Left lung (tissue), 10 donors: ENCODE measurements around the gene CAPZA1. TPM values are rescaled to one million over a fixed set of nuclear protein-coding genes. Genes with fewer than 3 reads are reported as not detected.

Experiments used
- ATAC-seq: fragments of 200-7000 bp; cut with Tn5 transposase; one replicate; pipeline ENCODE4 v1.9.1; 2020; ENCODE audit warnings: moderate library complexity
- DNase-seq, 4 donors: peaks; one replicate each; pipeline ENCODE4 v3.0.0-alpha.2; 2013 to 2020
- H3K27ac ChIP-seq, 2 donors: fragments of 200-600 bp; sonication (generic) in 1 of 2; one replicate each; pipeline versions ENCODE4 v1.5.0 to v1.8.0; 2020 to 2021
- H3K27me3 ChIP-seq, 2 donors: fragments of 200-600 bp; sonication (generic) in 1 of 2; one replicate each; pipeline versions ENCODE4 v1.5.0 to v1.8.0; 2020 to 2021
- H3K36me3 ChIP-seq, 2 donors: fragments of 200-600 bp; sonication (generic) in 1 of 2; one replicate each; pipeline versions ENCODE4 v1.5.0 to v1.8.0; 2020 to 2021
- H3K4me1 ChIP-seq, 2 donors: fragments of 200-600 bp; one replicate each; pipeline ENCODE4 v1.8.0; 2021
- H3K4me3 ChIP-seq, 2 donors: fragments of 200-600 bp; sonication (generic) in 1 of 2; one replicate each; pipeline versions ENCODE4 v1.5.0 to v1.8.0; 2020 to 2021; ENCODE audit warnings: mild to moderate bottlenecking in 1 of 2
- H3K9me3 ChIP-seq, 2 donors: fragments of 200-600 bp; sonication (generic) in 1 of 2; one replicate each; pipeline versions ENCODE4 v1.5.0 to v1.8.0; 2020 to 2021
- intact Hi-C, 2 donors: fragments of 100-400 bp; cut with DNase I; formaldehyde crosslinking; loops; one replicate each; pipeline versions ENCODE4 v1.11.2 to v1.14.2; 2022
- polyA plus RNA-seq, 6 donors: library from polyadenylated mRNA; unstranded; fragments of 120-200 nt; gene quantifications; one replicate each; pipeline ENCODE4 v1.2.1, GENCODE V29; 2013; ENCODE audit not compliant: insufficient read length in 6 of 6
- total RNA-seq, 2 donors: library from RNA; stranded (reverse); fragmentation: NEBNext Ultra II Directional; extraction: Animal tissue kit (Norgen Biotek cat#: 25700); gene quantifications; one replicate each; pipeline ENCODE4 v1.2.1, GENCODE V29; 2021
- TF ChIP-seq, protein P1 (sequence below), 2 donors: fragments of 200-600 bp; sonication (generic) in 1 of 2; IDR thresholded peaks; one replicate each; pipeline versions ENCODE4 v1.5.0 to v1.8.0; 2021; ENCODE audit warnings: antibody characterized with exemption in 2 of 2
- donor health status: DM: no; HTN: yes; CAD: no.
- donor health status: DM: no; HTN: no; CAD: no.

The CAPZA1 gene
- total and polyA plus RNA-seq, 8 donors = 122 to 167 (median 146) TPM

DNA sequence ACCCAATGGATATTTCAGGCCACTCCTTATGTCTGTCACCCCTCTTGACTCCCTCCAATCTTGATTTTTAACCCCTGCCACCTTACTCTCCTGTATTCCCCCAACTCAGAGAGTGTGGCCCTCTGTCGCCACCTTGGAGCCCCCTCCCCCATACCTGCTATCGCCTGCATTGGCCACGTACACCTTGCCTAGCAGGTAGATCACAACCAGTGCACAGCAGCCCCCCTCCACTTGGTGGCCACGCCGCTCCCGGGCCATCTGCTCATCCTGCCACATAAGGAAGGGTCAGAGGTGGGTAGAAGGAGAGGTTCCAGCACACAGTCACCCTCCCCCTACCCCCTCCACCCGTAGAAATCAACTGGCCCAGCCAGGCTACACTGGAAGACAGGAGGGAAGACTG, 92.6 kb downstream of the CAPZA1 start:
- intact Hi-C loops = no loop called here
- Histone ChIP-seq H3K4me1 (peaks cover 13 to 36% of the 10 kb centered on the region in 2 donors), H3K27ac (no peak overlapping the region), H3K9me3 (no peaks in the 10 kb centered on the region), H3K4me3 (no peak overlapping the region), H3K27me3 (peaks cover 0 to 22% of the 10 kb centered on the region in 2 donors), H3K36me3 (no peaks in the 10 kb centered on the region)
- ATAC-seq (no peak), DNase-seq (no peak)
- TF ChIP-seq, protein P1, sequence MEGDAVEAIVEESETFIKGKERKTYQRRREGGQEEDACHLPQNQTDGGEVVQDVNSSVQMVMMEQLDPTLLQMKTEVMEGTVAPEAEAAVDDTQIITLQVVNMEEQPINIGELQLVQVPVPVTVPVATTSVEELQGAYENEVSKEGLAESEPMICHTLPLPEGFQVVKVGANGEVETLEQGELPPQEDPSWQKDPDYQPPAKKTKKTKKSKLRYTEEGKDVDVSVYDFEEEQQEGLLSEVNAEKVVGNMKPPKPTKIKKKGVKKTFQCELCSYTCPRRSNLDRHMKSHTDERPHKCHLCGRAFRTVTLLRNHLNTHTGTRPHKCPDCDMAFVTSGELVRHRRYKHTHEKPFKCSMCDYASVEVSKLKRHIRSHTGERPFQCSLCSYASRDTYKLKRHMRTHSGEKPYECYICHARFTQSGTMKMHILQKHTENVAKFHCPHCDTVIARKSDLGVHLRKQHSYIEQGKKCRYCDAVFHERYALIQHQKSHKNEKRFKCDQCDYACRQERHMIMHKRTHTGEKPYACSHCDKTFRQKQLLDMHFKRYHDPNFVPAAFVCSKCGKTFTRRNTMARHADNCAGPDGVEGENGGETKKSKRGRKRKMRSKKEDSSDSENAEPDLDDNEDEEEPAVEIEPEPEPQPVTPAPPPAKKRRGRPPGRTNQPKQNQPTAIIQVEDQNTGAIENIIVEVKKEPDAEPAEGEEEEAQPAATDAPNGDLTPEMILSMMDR (IDR thresholded peaks at IDR 0.05) = no peak

DNA sequence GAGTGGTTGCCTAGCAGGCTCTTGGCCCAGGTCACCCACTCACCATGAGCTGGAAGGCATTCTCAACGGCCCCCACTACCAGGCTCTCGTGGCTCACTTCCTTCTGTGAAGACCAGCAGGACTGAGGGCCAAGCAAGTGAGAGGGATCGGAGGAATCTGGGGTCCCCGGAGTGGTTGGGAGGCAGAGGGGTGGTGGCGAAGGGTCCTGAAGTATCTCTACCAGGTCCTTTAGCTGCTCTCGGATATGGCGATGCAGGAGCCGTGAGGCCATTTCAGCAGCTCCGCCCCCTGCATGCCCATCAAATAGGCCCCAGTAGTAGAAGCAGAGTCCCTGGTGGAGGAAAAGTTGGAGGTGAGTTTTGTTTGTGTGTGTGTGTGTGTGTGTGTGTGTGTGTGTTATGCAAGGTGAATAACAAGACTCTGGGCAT, 93.1 kb downstream of the CAPZA1 start:
- intact Hi-C loops = no loop called here
- peak in 1 of 4 donors; percentile 31 for DNase-seq
- TF ChIP-seq, protein P1 (IDR thresholded peaks at IDR 0.05) = no peak
- no peak for ATAC-seq
- Histone ChIP-seq H3K4me1 (peaks cover 9 to 31% of the 10 kb centered on the region in 2 donors), H3K27ac (no peak overlapping the region), H3K27me3 (peaks cover 0 to 18% of the 10 kb centered on the region in 2 donors), H3K36me3 (no peaks in the 10 kb centered on the region), H3K4me3 (no peak overlapping the region), H3K9me3 (no peaks in the 10 kb centered on the region)

DNA sequence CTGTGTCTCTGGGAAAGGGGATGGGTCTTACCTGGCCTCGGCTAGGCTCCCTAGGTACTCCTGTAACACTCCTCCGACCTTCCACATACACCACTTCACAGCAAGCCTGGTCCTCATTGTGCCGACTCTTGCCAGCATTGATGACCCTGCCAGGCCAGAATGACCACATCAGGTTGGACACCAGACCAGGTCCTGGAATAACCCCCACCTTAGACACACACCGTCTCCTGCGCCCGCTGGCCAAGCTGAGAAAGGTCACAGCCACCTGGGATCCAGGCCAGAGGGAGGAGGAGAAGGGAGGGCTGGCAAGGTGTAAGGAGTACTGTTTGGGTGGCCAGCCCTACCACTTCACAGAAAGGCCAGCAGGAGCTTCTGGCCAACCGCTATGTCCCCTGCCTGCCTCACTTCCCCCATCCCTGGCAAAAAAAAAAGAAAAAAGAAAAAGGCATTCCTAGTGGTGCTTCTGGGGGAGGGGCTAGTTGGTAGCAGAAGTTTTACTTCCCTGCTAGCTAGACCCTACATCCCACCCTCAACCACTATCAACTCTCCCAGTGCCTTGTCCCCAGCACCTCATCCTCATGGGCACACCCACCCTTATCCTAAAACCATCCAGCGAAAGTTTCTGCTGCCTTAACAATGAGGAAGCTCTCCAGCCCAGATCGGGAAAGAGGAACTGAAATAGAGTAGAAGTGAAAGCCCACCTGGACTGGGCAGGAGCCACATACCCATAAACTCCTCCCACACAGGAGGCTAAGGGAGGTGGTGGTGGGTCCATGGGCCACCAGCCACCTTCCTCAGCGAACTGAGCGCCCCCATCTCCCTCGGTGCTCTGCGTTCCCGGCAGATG, 94.1 kb downstream of the CAPZA1 start:
- intact Hi-C loops = no loop called here
- TF ChIP-seq, protein P1 (IDR thresholded peaks at IDR 0.05) = no peak
- Histone ChIP-seq H3K4me1 (peaks cover 10 to 33% of the 10 kb centered on the region in 2 donors), H3K27me3 (peaks cover 0 to 22% of the 10 kb centered on the region in 2 donors), H3K27ac (no peak overlapping the region), H3K4me3 (peak overlapping the region; percentile 56 to 67), H3K36me3 (no peaks in the 10 kb centered on the region), H3K9me3 (no peaks in the 10 kb centered on the region)
- peak in 1 of 4 donors; percentile 39 for DNase-seq
- ATAC-seq = no peak

DNA sequence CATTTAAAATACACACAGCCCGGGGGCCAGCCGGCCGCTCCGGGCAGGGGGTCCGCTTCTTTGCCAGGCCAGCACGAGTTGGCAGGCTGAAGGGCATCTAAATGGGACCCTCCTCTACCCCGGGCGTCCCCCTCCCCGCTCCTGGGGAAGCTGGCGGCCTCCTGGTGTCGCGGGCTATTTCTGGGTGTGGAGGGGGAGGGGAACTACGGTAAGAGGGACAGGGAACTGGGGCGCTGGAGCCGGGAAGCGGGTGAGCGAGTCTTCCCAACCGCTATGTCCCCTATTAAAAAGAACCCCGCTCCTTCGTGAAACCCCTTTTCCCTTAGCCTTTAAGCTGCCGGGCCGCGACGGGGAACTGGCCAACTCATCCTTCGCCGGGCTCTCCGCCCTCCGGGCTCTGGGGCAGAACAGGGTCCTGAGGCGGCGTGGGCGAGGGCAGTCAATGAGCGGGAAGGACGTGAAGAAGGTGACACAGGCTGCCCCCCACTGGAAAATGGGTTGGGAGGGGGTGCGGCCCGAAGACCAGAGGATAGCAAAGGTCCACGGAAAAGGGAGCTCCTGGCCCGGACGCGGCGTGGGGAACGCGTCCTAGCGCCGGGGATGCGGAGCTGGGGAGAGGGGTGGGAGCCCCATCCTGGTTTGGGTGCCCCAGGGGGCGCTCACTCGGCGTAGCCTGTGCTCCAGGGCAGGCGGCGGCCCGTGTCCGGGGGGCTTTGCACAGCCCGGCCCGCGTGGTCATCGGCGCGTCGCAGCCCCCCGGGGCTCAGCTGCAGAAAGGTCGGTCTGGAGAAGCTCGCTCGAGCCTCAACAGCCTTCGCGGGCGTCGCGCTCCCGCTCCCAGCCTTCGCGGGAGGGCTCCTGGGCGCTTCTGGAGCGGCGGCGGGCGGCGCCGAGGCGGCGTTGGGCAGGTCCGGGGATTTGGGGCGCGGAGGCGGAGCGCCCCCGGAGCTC, 95.0 kb downstream of the CAPZA1 start:
- Histone ChIP-seq H3K36me3 (no peaks in the 10 kb centered on the region), H3K27me3 (peaks cover 0 to 31% of the 10 kb centered on the region in 2 donors), H3K9me3 (no peaks in the 10 kb centered on the region), H3K4me1 (peaks cover 13 to 37% of the 10 kb centered on the region in 2 donors), H3K4me3 (peak overlapping the region; percentile 56 to 67), H3K27ac (no peak overlapping the region)
- ATAC-seq (peak; percentile 0), DNase-seq (peak in 2 of 4 donors; percentile 55 to 88)
- TF ChIP-seq, protein P1 (IDR thresholded peaks at IDR 0.05) = no peak
- intact Hi-C loops = loop anchor here in 1 of 2 donors (5.0 kb wide), 1 partner anchor 88 kb away; no protein-coding TSS in a partner anchor
